ENCODE data around the gene HERC2.

GRCh38 chr15:28096670-28097431 is 225.1 kb downstream of the HERC2 start:
- TF ChIP-seq POLR2A (IDR thresholded peaks at IDR 0.05; ENCODE audit: extremely low read depth, insufficient read length) (no peak), MAX (IDR thresholded peaks at IDR 0.05; ENCODE audit: low read depth, low read length) (no peak), MYC (IDR thresholded peaks at IDR 0.05; ENCODE audit: low read depth, low read length) (no peak)
- TF ChIP-seq, protein P1, sequence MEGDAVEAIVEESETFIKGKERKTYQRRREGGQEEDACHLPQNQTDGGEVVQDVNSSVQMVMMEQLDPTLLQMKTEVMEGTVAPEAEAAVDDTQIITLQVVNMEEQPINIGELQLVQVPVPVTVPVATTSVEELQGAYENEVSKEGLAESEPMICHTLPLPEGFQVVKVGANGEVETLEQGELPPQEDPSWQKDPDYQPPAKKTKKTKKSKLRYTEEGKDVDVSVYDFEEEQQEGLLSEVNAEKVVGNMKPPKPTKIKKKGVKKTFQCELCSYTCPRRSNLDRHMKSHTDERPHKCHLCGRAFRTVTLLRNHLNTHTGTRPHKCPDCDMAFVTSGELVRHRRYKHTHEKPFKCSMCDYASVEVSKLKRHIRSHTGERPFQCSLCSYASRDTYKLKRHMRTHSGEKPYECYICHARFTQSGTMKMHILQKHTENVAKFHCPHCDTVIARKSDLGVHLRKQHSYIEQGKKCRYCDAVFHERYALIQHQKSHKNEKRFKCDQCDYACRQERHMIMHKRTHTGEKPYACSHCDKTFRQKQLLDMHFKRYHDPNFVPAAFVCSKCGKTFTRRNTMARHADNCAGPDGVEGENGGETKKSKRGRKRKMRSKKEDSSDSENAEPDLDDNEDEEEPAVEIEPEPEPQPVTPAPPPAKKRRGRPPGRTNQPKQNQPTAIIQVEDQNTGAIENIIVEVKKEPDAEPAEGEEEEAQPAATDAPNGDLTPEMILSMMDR (IDR thresholded peaks at IDR 0.05; ENCODE audit: low read depth, low read length): no peak
